ENCODE data around the gene OASL.

OASL gene

GRCh38 chr12:120981407-120981941 lies 57.6 kb downstream of the OASL start:
- no peak for TF ChIP-seq CTCF (IDR thresholded peaks at IDR 0.05; ENCODE audit: low read length, missing control alignments)
- H3K4me3 ChIP-seq (replicated peaks; ENCODE audit: low read depth, low read length) = no peak overlapping the region
- DNase-seq (ENCODE audit: low read depth) = no peak

GRCh38 chr12:120980800-120981368 lies 58.2 kb downstream of the OASL start:
- TF ChIP-seq CTCF (IDR thresholded peaks at IDR 0.05; ENCODE audit: low read length, missing control alignments) = no peak
- no peak overlapping the region for H3K4me3 ChIP-seq (replicated peaks; ENCODE audit: low read depth, low read length)
- no peak for DNase-seq (ENCODE audit: low read depth)

GRCh38 chr12:120979862-120980696 lies 59.0 kb downstream of the OASL start:
- DNase-seq (ENCODE audit: low read depth) = no peak
- no peak for TF ChIP-seq CTCF (IDR thresholded peaks at IDR 0.05; ENCODE audit: low read length, missing control alignments)
- H3K4me3 ChIP-seq (replicated peaks; ENCODE audit: low read depth, low read length) = no peak overlapping the region

GRCh38 chr12:120979220-120979861 lies 59.7 kb downstream of the OASL start:
- no peak for TF ChIP-seq CTCF (IDR thresholded peaks at IDR 0.05; ENCODE audit: low read length, missing control alignments)

GRCh38 chr12:120978296-120979219 lies 60.5 kb downstream of the OASL start, which contains the start of gene HNF1A:
Gene HNF1A (plus strand): TSS chr12:120978543. CDS start chr12:120978769, 226 bp downstream.
- no peak within 1 kb of the TSS for H3K4me3 ChIP-seq (replicated peaks; ENCODE audit: low read depth, low read length)
- no peak for DNase-seq (ENCODE audit: low read depth)
- no peak for TF ChIP-seq CTCF (IDR thresholded peaks at IDR 0.05; ENCODE audit: low read length, missing control alignments)

More at GRCh38 chr12:120979220-120979861, 59.7 kb downstream of the OASL start:
- H3K4me3 ChIP-seq (replicated peaks; ENCODE audit: low read depth, low read length) = no peak overlapping the region
- no peak for DNase-seq (ENCODE audit: low read depth)

Data from fibroblast of pulmonary artery (primary cell).